GM21576 (cell line): ENCODE data around the gene IGFLR1.

Experiments
- ATAC-seq: cut with Tn5 transposase; IDR thresholded peaks from one replicate; pipeline ENCODE4 v1.9.1; 2021; ENCODE audit warnings: mild to moderate bottlenecking, moderate library complexity; ENCODE audit not compliant: unreplicated experiment

Gene IGFLR1

DNA sequence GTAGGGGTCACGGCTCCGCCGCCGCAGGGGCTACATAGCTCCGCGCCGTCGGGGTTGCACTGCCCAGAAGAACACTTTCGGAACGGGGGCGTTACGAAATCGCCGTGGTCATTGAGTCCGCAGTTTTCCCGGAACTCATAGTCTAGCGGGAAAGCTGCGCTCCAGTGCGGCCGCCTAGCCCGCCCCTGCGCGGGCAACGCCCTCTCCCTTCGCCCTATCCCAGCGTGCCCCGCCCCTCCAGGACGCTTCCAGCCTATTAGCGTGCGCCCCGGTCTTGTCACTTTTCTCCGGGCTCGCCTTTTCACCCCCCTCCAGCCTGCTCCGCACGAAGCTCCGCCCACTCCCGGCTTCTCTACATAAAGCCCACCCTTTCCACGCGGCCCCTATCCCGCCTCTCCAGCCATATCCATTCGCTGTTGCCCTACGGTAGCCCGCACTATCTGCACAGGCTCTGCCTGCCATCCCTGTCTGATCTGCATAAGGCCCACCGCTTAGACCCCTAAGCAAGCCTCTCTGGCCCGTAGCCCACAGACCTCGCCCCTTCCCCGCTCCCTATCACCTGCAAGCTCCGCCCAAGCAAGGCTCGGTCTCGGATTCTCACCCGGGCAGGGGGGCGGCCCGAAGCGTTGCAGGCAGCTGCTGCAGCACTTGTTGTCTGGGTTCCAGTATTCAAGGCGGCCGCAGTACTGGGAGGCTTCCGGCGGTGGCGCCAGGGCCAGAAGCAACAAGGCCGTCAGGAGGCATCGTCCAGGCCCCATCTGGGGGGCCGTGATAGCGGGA is 1.6 kb downstream of the IGFLR1 start:
- peak; percentile 46 for ATAC-seq

GRCh38 chr19:35740108-35740422 is 2.2 kb downstream of the IGFLR1 start:
- peak; percentile 11 for ATAC-seq

- no peak for ATAC-seq
These were observed 2.8 kb downstream of the IGFLR1 start for GRCh38 chr19:35739275-35740107.

- ATAC-seq = no peak
These were observed 3.4 kb downstream of the IGFLR1 start for GRCh38 chr19:35738887-35739229.

GRCh38 chr19:35738021-35738886 is 4.0 kb downstream of the IGFLR1 start:
- no peak for ATAC-seq

- no peak for ATAC-seq
These were observed 5.1 kb downstream of the IGFLR1 start for GRCh38 chr19:35736913-35737886.

GRCh38 chr19:35734889-35735288 is 7.4 kb downstream of the IGFLR1 start:
- ATAC-seq = no peak

DNA sequence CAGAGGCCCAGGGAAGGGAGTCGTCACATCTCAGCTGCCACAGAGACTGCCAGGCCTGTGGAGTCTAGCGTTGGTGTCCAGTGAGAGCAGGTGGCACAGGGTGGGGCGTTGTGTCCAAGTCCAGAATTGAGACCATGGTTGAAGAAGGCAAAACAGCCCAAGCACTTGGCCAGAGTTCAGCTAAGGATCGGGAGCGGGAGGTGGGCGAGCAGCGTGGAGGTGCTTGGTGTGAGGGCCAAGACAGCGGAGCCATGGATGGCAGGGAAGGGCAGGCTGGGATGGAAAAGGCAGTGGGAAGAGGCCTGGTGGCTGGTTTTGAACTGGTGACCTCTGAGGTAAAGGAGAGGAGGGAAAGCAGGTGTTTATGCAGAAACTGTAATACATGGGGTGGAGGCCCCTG is 8.0 kb downstream of the IGFLR1 start:
- ATAC-seq = no peak

- no peak for ATAC-seq
These were observed 8.8 kb downstream of the IGFLR1 start for GRCh38 chr19:35733180-35734125.

DNA sequence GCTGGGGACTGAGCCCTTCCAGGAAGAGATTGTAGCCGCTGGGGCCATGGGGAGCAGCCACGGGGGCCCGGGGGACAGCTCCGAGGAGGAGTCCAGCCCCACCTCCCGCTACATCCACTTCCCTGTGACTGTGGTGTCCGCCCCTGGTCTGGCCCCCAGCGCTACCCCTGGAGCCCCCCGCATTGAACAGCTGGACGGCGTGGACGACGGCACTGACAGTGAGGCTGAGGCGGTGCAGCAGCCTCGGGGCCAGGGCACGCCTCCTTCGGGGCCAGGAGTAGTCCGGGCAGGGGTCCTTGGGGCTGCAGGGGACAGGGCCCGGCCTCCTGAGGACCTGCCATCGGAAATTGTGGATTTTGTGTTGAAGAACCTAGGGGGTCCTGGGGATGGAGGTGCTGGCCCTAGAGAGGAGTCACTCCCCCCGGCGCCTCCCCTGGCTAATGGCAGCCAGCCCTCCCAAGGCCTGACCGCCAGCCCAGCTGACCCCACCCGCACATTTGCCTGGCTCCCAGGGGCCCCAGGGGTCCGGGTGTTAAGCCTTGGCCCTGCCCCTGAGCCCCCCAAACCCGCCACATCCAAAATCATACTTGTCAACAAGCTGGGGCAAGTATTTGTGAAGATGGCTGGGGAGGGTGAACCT is 9.6 kb downstream of the IGFLR1 start:
- no peak for ATAC-seq

- no peak for ATAC-seq
These were observed 10.4 kb downstream of the IGFLR1 start for GRCh38 chr19:35731779-35732405.

DNA sequence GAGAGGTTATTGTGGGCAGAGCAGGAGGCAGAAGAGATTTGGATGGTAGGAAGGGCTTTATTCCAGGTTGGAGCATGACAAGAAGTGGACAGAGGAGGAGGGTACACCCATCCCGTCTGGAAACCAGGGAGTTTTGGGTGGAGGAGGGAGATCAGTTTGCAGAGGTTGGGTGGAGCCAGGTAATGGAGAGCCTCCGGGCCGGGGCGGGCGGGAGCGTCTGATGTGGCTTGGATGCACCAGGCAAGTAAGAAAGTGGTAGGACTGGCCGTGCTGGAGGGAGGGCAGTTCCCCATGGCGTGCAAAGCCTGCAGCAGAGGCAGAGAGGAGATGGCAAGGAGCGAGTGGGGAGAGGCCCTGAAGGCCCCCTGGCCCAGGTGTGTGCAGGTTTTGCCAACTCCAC is 10.9 kb downstream of the IGFLR1 start:
- no peak for ATAC-seq

DNA sequence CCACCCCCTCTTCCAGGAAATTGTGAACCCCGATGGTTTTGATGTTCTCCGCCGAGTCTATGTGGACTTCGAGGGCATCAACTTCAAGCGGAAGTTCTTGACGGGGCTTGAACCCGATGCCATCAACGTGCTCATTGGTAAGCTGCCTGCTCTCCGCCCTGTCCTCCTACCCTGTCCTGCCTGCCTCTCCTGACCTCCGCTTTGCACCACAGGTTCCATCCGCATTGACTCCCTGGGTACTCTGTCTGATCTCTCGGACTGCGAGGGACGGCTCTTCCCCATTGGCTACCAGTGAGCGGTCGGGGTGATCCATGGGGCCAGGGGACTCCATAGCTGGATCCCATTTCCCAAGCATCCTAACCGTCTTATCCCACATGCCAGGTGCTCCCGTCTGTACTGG is 11.9 kb downstream of the IGFLR1 start:
- ATAC-seq = no peak

- ATAC-seq = no peak
These were observed 12.5 kb downstream of the IGFLR1 start for GRCh38 chr19:35729763-35730162.

- no peak for ATAC-seq
These were observed 13.2 kb downstream of the IGFLR1 start for GRCh38 chr19:35729021-35729420.

- no peak for ATAC-seq
These were observed 14.1 kb downstream of the IGFLR1 start for GRCh38 chr19:35727956-35728706.
